ENCODE measurements around the gene BRINP2.

The BRINP2 gene

DNA sequence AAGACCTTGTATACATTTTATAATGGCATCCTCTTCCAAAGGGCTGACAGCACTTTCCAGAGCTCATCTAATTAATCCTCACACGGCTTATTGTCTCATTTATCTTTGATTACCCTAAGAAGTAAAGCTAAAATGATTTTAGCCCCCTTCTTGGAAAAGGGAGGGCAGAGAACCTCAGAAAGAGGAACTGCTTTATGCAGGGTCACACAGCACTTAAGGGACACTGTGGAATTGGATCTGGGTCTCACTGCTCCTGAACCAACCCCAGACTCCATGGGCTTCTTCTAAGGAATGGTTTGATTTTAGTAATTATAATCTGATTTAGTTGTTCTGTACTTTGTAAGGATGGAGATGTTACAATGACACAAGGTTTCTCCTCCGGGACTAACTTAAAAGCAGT, 3.2 kb downstream of the BRINP2 start:
- in situ Hi-C loops (cut with MboI; ENCODE audit: low sequenced_read_pairs, unreplicated experiment): no loop called here
- TF ChIP-seq CTCF (IDR thresholded peaks at IDR 0.05; ENCODE audit: borderline replicate concordance, control extremely low read depth, extremely low read depth, insufficient read depth, missing control alignments): no peak
- DNase-seq (ENCODE audit: low spot score): no peak

DNA sequence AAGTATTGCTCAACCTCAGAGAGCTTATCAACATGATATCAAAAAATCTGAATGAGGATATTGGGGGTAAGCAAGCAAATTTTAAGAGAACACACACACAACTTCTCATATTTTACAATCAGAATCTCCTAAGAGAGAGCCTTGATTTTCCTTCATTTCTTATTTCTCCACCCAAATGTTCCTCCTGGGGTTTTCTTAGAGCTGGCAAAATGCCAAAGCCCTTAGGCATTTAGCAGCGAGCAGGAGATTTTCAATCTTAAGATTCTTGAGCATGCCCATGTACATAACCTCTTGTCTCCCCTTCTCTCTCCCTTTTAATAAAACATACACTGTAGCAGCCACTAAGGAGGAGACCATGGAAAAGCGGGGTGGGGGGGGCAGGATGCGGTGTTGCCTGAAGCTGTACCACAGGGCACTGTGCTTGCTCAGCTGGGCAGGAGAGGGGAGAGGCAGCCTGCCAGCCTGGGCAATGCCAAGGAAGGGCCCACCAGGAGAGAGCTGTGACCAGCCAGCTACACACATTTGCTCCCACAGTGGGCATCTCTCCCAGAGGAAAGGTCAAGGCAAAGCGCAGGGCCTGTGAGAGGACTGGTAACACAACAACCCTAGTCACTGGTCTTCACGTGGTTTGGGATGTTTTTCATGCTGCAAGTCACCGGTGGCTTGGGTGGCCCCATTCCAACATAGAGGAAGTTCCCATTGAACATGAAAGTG, 4.3 kb downstream of the BRINP2 start:
- no peak for TF ChIP-seq CTCF (IDR thresholded peaks at IDR 0.05; ENCODE audit: borderline replicate concordance, control extremely low read depth, extremely low read depth, insufficient read depth, missing control alignments)
- no peak for DNase-seq (ENCODE audit: low spot score)
- in situ Hi-C loops (cut with MboI; ENCODE audit: low sequenced_read_pairs, unreplicated experiment): no loop called here

GRCh38 chr1:177181280-177181630, 10.5 kb downstream of the BRINP2 start:
- in situ Hi-C loops (cut with MboI; ENCODE audit: low sequenced_read_pairs, unreplicated experiment): no loop called here

DNA sequence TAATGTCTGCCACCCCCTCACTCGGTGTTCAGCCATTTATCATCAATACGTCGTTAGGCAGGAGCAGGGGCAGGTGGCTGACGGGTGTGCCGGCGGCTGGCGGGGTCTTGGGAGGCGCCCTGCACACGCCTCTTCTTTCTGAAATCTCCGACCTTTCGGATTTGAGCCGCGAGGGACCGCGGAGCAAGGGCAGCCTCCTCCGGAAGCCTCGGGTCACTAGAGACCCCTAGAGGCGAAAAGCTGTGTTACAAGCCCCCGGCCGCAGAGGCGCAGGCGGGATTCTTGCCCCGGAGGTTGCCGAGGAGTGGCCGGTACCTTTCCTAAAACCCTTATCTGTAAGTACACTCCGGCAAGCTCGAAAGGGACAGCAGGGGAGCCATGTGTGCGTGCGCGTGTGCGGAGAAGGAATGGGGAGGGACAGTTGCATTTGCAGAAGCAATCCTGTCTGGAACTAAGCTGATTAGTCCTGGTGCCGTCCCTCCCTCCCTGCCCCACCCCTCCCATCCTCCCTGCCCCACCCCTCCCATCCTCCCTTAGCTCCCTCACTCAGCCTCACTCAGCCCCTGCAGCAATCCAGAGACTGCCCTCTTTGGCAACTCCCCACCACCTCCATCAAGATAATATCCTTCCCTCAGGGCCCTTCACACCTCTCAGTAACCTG, 11.0 kb downstream of the BRINP2 start:
- peak; percentile 81 for DNase-seq (ENCODE audit: low spot score)
- in situ Hi-C loops (cut with MboI; ENCODE audit: low sequenced_read_pairs, unreplicated experiment): no loop called here
- TF ChIP-seq CTCF (IDR thresholded peaks at IDR 0.05; ENCODE audit: borderline replicate concordance, control extremely low read depth, extremely low read depth, insufficient read depth, missing control alignments): peak; percentile 74

More at GRCh38 chr1:177181280-177181630, 10.5 kb downstream of the BRINP2 start:
- DNase-seq (ENCODE audit: low spot score): no peak
- TF ChIP-seq CTCF (IDR thresholded peaks at IDR 0.05; ENCODE audit: borderline replicate concordance, control extremely low read depth, extremely low read depth, insufficient read depth, missing control alignments): no peak

GRCh38 chr1:177183836-177184235, 13.1 kb downstream of the BRINP2 start:
- DNase-seq (ENCODE audit: low spot score): no peak
- in situ Hi-C loops (cut with MboI; ENCODE audit: low sequenced_read_pairs, unreplicated experiment): no loop called here
- TF ChIP-seq CTCF (IDR thresholded peaks at IDR 0.05; ENCODE audit: borderline replicate concordance, control extremely low read depth, extremely low read depth, insufficient read depth, missing control alignments): no peak

- in situ Hi-C loops (cut with MboI; ENCODE audit: low sequenced_read_pairs, unreplicated experiment): no loop called here
- DNase-seq (ENCODE audit: low spot score): no peak
- peak; percentile 4 for TF ChIP-seq CTCF (IDR thresholded peaks at IDR 0.05; ENCODE audit: borderline replicate concordance, control extremely low read depth, extremely low read depth, insufficient read depth, missing control alignments)
Observed at GRCh38 chr1:177185209-177185608, 14.5 kb downstream of the BRINP2 start.

Measured in GM13976 (cell line).